K562 (cell line): ENCODE data around the gene KCTD19. TPM values are rescaled to one million over a fixed set of nuclear protein-coding genes. Genes with fewer than 3 reads are reported as not detected.

Experiments
- ARID2 ChIP-seq: fragments of 450-650 bp; IDR thresholded peaks from 2 replicates; pipeline ENCODE4 v1.6.1; 2017; ENCODE audit warnings: antibody characterized with exemption, mild to moderate bottlenecking
- EP300 ChIP-seq: IDR thresholded peaks from 2 replicates; pipeline ENCODE4 v1.6.1; 2012; ENCODE audit warnings: low read length, improper control_type of control experiment
- MTA2 ChIP-seq: fragments of 450-650 bp; IDR thresholded peaks from 2 replicates; pipeline ENCODE4 v1.6.1; 2016; ENCODE audit warnings: low read depth
- SRSF3 ChIP-seq: fragments of 200-400 bp; formaldehyde crosslinking; IDR thresholded peaks from 2 replicates; pipeline ENCODE4 v1.6.1; 2016; ENCODE audit warnings: mild to moderate bottlenecking, low read length, moderate library complexity; ENCODE audit not compliant: insufficient read depth
- THRAP3 ChIP-seq: fragments of 450-650 bp; IDR thresholded peaks from 2 replicates; pipeline ENCODE4 v1.6.1; 2016; ENCODE audit warnings: mild to moderate bottlenecking, inconsistent platforms, borderline replicate concordance
- ZC3H4 ChIP-seq: sonication (generic); formaldehyde crosslinking; IDR thresholded peaks from 2 replicates; pipeline ENCODE4 v1.9.0; 2021; ENCODE audit warnings: missing genetic modification reagents, borderline replicate concordance
- ZNF311 ChIP-seq: fragments of 250-450 bp; sonication (Bioruptor Pico); IDR thresholded peaks from 2 replicates; pipeline ENCODE4 v1.4.0; 2020; ENCODE audit warnings: mild to moderate bottlenecking, moderate library complexity
- ZNF384 ChIP-seq: IDR thresholded peaks from 2 replicates; pipeline ENCODE4 v1.6.1; 2012; ENCODE audit warnings: low read depth, low read length, improper control_type of control experiment
- polyA plus RNA-seq, 8 experiments: library from polyadenylated mRNA; depleted of rRNA in 4 of 8; stranded (reverse) in 5 of 8; unstranded in 3 of 8; fragments of >200 nt; fragmentation: Nextera tagmentation in 2 of 8; fragmentation: Illumina TruSeq in 1 of 8; extraction: Ambion mirVana in 2 of 8; extraction: Trizol in 1 of 8; gene quantifications; 2 replicates each; pipeline versions ENCODE4 v1.2.1 to v1.2.3, GENCODE V29; 2011 to 2014; ENCODE audit warnings: inconsistent platforms in 1 of 8, missing spikeins in 1 of 8
- total RNA-seq, 7 experiments: library from RNA; depleted of rRNA in 6 of 7; stranded (reverse); fragments of >200 nt in 6 of 7; fragmentation: Illumina TruSeq in 2 of 7; extraction: Trizol in 2 of 7; gene quantifications; 2 replicates each; pipeline versions ENCODE4 v1.2.1 to v1.2.3, GENCODE V29; 2011 to 2021; ENCODE audit warnings: low replicate concordance in 1 of 7
- TF ChIP-seq, protein P1 (sequence below), 2 experiments: fragments of 450-650 bp; IDR thresholded peaks; 2 replicates each; pipeline ENCODE4 v1.6.1; 2016; ENCODE audit warnings: mild to moderate bottlenecking in 2 of 2, borderline replicate concordance in 1 of 2, low read depth in 1 of 2, moderate library complexity in 1 of 2
- TF ChIP-seq, protein P2 (sequence below): fragments of 250-450 bp; sonication (Bioruptor Pico); IDR thresholded peaks from 2 replicates; pipeline ENCODE4 v1.8.0; 2022; ENCODE audit warnings: inconsistent platforms, mild to moderate bottlenecking, moderate library complexity, borderline replicate concordance
- TF ChIP-seq, protein P3 (sequence below): fragments of 450-650 bp; formaldehyde crosslinking; conservative IDR thresholded peaks from 2 replicates; pipeline ENCODE4 v1.4.0; 2022; ENCODE audit warnings: mild to moderate bottlenecking, missing genetic modification characterization
- TF ChIP-seq, protein P4 (sequence below), 2 experiments: fragments of 450-650 bp in 1 of 2; sonication (generic) in 1 of 2; formaldehyde crosslinking; conservative IDR thresholded peaks; 2 replicates each; pipeline versions ENCODE4 v1.4.0 to v1.8.1; 2020 to 2022; ENCODE audit warnings: mild to moderate bottlenecking in 1 of 2, missing genetic modification reagents in 1 of 2
- TF ChIP-seq, protein P5 (sequence below): IDR thresholded peaks from 2 replicates; pipeline ENCODE4 v1.6.1; 2014; ENCODE audit warnings: antibody characterized with exemption

KCTD19 gene
- total and polyA plus RNA-seq, 9 of the 15 experiments (the other 6 are each of a cell fraction or from before 2014, with no cell fraction given), result 0.03 to 0.91 (median 0.22) TPM; not detected in 2

DNA sequence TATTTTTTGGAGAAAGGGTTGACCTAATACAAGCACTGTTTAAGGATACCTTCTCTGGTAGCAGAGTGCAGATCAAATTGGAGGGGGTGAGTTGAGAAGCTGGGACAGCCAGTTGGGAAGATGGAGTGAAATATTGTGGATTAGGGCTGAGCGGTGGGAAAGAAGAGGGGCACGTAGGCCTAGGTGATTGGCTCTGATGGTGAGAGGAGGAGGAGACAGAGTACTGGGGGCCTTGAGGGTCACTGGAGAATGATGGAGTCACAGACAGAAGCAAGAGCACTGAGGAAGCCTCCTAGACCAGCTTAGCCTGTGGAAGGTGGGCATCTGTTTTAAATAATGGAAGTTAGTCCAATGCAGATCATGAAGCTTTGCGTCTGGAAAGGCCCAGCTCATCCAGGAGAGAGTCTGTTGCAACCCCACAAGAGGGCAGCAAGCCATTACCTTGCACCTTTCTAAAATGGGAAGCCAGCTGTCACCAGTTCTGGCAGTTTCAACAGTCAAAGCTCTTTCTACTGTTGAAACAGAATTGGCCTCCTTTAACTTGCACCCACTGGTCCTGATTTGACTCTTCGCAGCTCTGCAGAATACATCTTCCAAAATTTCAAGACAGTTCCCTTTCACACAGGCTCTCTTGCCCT, 66.0 kb downstream of the KCTD19 start (continued):
- TF ChIP-seq, protein P1, sequence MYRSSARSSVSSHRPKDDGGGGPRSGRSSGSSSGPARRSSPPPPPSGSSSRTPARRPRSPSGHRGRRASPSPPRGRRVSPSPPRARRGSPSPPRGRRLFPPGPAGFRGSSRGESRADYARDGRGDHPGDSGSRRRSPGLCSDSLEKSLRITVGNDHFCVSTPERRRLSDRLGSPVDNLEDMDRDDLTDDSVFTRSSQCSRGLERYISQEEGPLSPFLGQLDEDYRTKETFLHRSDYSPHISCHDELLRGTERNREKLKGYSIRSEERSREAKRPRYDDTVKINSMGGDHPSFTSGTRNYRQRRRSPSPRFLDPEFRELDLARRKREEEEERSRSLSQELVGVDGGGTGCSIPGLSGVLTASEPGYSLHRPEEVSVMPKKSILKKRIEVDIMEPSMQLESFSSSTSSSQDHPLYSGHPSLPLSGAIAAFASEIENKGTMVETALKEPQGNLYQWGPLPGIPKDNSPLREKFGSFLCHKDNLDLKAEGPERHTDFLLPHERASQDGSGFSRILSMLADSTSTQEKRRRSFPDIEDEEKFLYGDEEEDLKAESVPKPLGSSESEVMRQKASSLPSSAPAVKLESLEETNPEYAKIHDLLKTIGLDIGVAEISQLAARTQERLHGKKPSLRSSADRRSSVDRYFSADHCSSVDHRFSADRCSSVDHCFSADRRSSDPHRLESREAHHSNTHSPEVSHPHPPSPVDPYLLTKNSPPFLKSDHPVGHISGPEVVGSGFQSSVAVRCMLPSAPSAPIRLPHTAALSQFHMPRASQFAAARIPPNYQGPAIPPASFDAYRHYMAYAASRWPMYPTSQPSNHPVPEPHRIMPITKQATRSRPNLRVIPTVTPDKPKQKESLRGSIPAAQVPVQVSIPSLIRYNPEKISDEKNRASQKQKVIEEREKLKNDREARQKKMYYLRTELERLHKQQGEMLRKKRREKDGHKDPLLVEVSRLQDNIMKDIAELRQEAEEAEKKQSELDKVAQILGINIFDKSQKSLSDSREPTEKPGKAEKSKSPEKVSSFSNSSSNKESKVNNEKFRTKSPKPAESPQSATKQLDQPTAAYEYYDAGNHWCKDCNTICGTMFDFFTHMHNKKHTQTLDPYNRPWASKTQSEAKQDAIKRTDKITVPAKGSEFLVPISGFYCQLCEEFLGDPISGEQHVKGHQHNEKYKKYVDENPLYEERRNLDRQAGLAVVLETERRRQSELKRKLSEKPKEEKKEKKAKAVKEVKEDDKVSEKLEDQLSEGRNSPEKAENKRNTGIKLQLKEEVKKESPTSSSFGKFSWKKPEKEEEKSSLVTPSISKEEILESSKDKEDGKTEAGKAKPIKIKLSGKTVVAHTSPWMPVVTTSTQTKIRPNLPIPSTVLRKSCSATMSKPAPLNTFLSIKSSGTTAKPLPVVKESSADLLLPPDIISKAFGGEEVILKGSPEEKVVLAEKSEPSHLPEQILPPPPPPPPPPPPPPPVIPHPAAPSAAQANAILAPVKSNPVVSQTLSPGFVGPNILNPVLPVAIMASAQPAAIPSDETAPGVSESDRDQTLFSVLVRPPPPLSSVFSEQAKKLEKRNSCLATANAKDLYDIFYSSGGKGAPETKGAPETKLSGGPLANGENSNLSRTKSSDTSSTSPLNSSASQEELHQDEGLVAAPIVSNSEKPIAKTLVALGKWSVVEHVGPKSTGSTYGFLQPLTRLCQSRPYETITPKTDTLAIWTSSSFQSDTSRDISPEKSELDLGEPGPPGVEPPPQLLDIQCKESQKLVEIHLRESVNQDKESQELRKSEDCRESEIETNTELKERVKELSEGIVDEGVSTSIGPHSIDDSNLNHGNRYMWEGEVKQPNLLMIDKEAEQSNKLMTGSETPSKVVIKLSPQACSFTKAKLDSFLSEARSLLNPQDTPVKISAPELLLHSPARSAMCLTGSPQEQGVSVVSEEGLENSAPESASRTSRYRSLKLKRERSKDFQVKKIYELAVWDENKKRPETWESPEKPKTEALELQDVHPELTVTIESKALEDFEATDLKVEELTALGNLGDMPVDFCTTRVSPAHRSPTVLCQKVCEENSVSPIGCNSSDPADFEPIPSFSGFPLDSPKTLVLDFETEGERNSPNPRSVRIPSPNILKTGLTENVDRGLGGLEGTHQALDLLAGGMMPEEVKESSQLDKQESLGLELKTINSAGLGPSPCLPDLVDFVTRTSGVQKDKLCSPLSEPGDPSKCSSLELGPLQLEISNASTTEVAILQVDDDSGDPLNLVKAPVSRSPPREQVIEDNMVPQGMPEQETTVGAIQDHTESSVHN (IDR thresholded peaks at IDR 0.05; ENCODE audit: borderline replicate concordance in 1 of 2, low read depth in 1 of 2), result no peak
- TF ChIP-seq ZC3H4 (CRISPR knock-in tag), result no peak
- peak; percentile 45 for TF ChIP-seq ZNF384
- TF ChIP-seq MTA2, result no peak
- TF ChIP-seq, protein P2, sequence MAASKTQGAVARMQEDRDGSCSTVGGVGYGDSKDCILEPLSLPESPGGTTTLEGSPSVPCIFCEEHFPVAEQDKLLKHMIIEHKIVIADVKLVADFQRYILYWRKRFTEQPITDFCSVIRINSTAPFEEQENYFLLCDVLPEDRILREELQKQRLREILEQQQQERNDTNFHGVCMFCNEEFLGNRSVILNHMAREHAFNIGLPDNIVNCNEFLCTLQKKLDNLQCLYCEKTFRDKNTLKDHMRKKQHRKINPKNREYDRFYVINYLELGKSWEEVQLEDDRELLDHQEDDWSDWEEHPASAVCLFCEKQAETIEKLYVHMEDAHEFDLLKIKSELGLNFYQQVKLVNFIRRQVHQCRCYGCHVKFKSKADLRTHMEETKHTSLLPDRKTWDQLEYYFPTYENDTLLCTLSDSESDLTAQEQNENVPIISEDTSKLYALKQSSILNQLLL, result no peak
- 0 out of 2 replicates have a peak, but pooled peaks have one; percentile 7 for TF ChIP-seq EP300
- peak; percentile 88 for TF ChIP-seq ARID2
- TF ChIP-seq ZNF311 (CRISPR knock-in tag), result no peak
- TF ChIP-seq, protein P3, sequence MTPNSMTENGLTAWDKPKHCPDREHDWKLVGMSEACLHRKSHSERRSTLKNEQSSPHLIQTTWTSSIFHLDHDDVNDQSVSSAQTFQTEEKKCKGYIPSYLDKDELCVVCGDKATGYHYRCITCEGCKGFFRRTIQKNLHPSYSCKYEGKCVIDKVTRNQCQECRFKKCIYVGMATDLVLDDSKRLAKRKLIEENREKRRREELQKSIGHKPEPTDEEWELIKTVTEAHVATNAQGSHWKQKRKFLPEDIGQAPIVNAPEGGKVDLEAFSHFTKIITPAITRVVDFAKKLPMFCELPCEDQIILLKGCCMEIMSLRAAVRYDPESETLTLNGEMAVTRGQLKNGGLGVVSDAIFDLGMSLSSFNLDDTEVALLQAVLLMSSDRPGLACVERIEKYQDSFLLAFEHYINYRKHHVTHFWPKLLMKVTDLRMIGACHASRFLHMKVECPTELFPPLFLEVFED (CRISPR knock-in tag), result no peak
- TF ChIP-seq, protein P4, sequence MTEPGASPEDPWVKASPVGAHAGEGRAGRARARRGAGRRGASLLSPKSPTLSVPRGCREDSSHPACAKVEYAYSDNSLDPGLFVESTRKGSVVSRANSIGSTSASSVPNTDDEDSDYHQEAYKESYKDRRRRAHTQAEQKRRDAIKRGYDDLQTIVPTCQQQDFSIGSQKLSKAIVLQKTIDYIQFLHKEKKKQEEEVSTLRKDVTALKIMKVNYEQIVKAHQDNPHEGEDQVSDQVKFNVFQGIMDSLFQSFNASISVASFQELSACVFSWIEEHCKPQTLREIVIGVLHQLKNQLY (CRISPR knock-in tag; conservative IDR thresholded peaks at IDR 0.05), result no peak
- TF ChIP-seq, protein P5, sequence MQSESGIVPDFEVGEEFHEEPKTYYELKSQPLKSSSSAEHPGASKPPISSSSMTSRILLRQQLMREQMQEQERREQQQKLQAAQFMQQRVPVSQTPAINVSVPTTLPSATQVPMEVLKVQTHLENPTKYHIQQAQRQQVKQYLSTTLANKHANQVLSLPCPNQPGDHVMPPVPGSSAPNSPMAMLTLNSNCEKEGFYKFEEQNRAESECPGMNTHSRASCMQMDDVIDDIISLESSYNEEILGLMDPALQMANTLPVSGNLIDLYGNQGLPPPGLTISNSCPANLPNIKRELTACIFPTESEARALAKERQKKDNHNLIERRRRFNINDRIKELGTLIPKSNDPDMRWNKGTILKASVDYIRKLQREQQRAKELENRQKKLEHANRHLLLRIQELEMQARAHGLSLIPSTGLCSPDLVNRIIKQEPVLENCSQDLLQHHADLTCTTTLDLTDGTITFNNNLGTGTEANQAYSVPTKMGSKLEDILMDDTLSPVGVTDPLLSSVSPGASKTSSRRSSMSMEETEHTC, result no peak
- no peak for TF ChIP-seq SRSF3
- TF ChIP-seq THRAP3, result no peak
